Skeletal muscle satellite cell (primary cell): Measurements from ENCODE around the gene PLXNA1.

Source experiments
- H3K27me3 ChIP-seq: 2 replicates; pipeline ENCODE4 v1.7.0; 2013; ENCODE audit warnings: low read length; ENCODE audit not compliant: control insufficient read depth, insufficient read depth
- H3K36me3 ChIP-seq: 2 replicates; pipeline ENCODE4 v1.7.0; 2013; ENCODE audit warnings: mild to moderate bottlenecking, control low read depth, low read length; ENCODE audit not compliant: insufficient read depth
- H3K4me1 ChIP-seq: 2 replicates; pipeline ENCODE4 v1.7.0; 2013; ENCODE audit warnings: low read length; ENCODE audit not compliant: control insufficient read depth, insufficient read depth
- H3K4me2 ChIP-seq: 2 replicates; pipeline ENCODE4 v1.7.0; 2013; ENCODE audit warnings: mild to moderate bottlenecking, low read length
- H3K4me3 ChIP-seq: 2 replicates; pipeline ENCODE4 v1.7.0; 2013; ENCODE audit warnings: low read length
- H3K9ac ChIP-seq: 2 replicates; pipeline ENCODE4 v1.7.0; 2013; ENCODE audit warnings: mild to moderate bottlenecking, low read depth, low read length, moderate library complexity
- H3K9me3 ChIP-seq: replicated peaks from 2 replicates; pipeline ENCODE4 v1.7.0; 2013; ENCODE audit warnings: mild to moderate bottlenecking, control low read depth, low read length

The PLXNA1 gene

DNA sequence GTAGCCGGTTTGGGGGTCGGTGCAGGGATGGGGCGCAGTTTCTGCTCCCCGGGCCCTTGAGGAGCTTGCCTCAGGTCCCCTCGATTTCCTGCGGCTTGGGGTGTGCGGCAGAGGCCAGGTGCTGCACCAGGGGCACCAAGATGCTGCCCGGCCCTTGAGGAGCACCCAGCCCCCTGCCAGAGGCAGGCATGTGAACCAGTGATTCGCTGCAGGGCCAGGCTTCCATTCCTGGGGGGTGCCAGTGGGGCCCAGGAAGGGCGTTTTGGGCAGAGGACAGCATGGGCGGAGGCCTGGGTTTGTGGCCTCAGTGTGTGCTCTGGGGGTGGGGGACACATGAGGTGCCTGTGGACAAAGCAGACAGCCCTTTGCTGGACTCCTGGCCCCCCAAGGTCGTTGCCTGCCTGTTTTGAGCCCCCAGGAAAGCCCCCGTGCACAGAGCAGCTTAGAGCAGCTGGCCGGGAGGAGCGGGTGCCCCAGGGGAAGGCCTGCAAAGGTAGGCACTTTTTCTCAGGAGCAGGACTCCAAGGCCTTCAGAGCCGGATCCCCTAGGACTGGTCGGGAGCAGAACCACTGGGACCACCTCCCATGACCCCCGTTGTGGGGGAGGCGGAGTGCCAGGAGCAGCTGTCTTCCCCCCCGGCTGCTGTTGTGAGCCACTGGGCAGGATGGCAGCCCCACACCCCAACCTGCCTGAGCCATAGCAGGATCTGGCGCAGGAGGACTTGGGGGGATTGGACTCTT lies 1.6 kb downstream of the PLXNA1 start:
- Histone ChIP-seq H3K27me3 (no peaks in the 10 kb centered on the region), H3K4me3 (peak overlapping the region; percentile 85), H3K9me3 (no peaks in the 10 kb centered on the region), H3K36me3 (peaks cover 6% of the 10 kb centered on the region), H3K4me2 (peak overlapping the region; percentile 96), H3K9ac (peak overlapping the region; percentile 94), H3K4me1 (peaks cover 27% of the 10 kb centered on the region)

DNA sequence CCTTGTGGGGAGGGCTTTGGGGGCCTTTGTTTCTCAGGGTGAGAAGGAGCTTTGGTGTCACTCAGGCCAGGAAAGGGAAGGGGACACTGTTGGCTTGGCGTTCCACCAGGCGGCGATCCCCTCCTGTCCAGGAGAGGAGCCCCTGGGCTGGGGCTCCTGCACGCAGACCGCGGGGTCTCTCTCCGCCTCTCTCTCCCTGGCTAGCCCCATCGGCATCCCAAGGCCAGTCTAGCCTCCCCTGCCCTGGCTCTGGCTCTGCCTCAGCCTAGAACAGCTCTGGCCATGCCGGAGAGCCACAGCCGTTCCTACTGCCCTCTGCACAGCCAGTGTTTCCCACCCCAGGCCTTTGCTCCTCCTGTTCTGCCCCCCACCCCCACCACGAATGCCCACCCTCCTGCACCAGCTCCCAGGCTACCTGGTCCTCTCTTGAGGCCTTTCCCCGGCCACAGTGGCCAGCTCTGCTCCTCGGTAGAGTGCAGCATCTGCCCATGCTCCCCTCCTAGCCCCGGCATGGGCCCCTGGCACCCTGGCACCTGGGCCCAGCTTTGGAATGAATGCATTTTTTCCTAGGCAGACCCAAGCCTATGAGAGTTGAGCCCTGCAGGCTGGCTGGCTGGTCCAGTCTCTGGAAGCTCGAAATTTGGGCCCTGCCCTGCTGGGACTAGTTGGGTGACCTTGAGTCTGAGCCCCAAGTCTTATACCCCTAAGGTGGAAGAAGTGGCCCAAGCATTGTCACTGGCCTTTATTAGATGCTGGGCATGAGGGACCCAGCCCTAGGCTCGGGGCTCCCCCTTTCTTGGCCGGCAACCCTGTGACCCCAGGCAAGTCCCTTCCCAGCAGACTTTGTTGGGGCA lies 2.4 kb downstream of the PLXNA1 start:
- Histone ChIP-seq H3K4me1 (peaks cover 27% of the 10 kb centered on the region), H3K4me3 (peak overlapping the region; percentile 85), H3K9me3 (no peaks in the 10 kb centered on the region), H3K27me3 (no peaks in the 10 kb centered on the region), H3K36me3 (peaks cover 12% of the 10 kb centered on the region), H3K9ac (no peak overlapping the region), H3K4me2 (peak overlapping the region; percentile 96)

DNA sequence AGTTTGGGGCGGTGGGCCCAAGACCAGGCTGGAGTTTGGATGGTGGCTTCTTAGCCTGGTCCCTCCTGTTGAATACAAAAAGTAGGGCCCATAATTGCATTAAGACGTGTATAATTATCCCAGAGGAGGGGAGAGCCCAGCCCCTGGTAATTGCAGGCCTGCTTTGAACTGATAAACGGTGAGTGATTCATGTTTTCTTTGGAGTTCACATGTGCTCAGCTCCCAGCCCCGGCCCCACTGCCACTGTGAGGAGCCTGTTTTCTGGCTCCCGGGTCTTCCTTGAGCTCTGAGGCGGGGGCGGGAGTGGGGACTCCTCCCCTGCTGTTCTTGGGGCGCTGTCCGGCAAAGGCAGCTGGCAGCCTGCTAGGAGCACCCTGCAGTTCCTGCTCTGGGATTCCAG lies 3.1 kb downstream of the PLXNA1 start:
- Histone ChIP-seq H3K4me3 (no peak overlapping the region), H3K4me1 (peaks cover 27% of the 10 kb centered on the region), H3K9ac (no peak overlapping the region), H3K36me3 (peaks cover 18% of the 10 kb centered on the region), H3K27me3 (no peaks in the 10 kb centered on the region), H3K4me2 (peak overlapping the region; percentile 51), H3K9me3 (no peaks in the 10 kb centered on the region)

DNA sequence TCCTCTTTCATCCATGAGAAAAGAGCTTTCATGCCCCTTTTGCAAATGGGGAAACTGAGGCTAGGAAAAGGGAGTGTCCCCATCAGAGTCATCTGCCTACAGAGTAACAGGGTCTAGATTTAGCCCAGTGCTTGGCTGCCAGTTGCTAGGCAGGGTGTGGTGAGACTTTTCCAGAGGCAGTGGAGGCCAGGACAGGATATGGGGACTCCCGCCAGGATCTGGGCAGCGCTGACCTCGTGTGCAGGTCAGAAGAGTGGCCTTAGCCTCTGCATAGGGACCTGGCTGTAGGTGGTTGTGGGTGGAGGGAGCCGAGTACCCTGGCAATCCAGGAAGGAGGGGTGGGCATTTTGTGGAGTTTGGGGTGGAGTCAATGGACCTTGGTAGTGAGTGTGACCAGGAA lies 4.2 kb downstream of the PLXNA1 start:
- Histone ChIP-seq H3K4me1 (peaks cover 24% of the 10 kb centered on the region), H3K9ac (no peak overlapping the region), H3K9me3 (no peaks in the 10 kb centered on the region), H3K4me2 (no peak overlapping the region), H3K27me3 (no peaks in the 10 kb centered on the region), H3K36me3 (peaks cover 21% of the 10 kb centered on the region), H3K4me3 (no peak overlapping the region)

DNA sequence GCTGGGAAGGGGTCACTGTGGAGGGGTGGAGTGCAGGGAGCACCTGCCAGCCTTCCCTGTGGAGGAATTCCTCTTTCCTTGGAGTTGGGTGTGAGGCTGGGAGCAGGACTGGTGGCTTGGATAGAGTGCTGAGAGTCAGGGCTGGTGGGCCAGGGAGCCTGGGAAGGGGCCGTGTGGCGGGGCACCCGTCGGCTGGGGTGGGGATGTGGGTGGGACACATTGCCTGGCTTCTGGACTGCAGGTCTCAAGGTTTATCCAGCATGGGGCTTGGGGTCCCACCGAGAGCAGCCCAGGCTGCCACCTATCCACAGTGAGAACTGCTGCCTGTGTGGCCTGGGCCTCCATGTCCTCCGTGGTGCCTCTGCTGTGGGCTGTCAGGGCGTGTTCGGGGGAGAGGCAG lies 4.7 kb downstream of the PLXNA1 start:
- H3K4me1 ChIP-seq: peaks cover 21% of the 10 kb centered on the region
- H3K27me3 ChIP-seq: no peaks in the 10 kb centered on the region
- H3K36me3 ChIP-seq: peaks cover 21% of the 10 kb centered on the region
- H3K4me3 ChIP-seq: no peak overlapping the region
- H3K9ac ChIP-seq: no peak overlapping the region
- no peak overlapping the region for H3K4me2 ChIP-seq
- H3K9me3 ChIP-seq: no peaks in the 10 kb centered on the region

DNA sequence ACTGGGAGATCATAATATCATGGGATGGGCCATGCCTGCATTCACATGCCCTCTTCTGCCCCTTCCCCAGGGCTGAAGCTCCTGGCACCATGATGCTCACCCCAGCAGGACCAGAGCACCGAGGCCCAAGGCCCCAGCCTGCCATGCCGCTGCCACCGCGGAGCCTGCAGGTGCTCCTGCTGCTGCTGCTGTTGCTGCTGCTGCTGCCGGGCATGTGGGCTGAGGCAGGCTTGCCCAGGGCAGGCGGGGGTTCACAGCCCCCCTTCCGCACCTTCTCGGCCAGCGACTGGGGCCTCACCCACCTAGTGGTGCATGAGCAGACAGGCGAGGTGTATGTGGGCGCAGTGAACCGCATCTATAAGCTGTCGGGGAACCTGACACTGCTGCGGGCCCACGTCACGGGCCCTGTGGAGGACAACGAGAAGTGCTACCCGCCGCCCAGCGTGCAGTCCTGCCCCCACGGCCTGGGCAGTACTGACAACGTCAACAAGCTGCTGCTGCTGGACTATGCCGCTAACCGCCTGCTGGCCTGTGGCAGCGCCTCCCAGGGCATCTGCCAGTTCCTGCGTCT lies 5.6 kb downstream of the PLXNA1 start:
- no peaks in the 10 kb centered on the region for H3K27me3 ChIP-seq
- H3K9me3 ChIP-seq: no peaks in the 10 kb centered on the region
- H3K36me3 ChIP-seq: peaks cover 22% of the 10 kb centered on the region
- peaks cover 20% of the 10 kb centered on the region for H3K4me1 ChIP-seq
- no peak overlapping the region for H3K4me3 ChIP-seq
- H3K9ac ChIP-seq: no peak overlapping the region
- no peak overlapping the region for H3K4me2 ChIP-seq

DNA sequence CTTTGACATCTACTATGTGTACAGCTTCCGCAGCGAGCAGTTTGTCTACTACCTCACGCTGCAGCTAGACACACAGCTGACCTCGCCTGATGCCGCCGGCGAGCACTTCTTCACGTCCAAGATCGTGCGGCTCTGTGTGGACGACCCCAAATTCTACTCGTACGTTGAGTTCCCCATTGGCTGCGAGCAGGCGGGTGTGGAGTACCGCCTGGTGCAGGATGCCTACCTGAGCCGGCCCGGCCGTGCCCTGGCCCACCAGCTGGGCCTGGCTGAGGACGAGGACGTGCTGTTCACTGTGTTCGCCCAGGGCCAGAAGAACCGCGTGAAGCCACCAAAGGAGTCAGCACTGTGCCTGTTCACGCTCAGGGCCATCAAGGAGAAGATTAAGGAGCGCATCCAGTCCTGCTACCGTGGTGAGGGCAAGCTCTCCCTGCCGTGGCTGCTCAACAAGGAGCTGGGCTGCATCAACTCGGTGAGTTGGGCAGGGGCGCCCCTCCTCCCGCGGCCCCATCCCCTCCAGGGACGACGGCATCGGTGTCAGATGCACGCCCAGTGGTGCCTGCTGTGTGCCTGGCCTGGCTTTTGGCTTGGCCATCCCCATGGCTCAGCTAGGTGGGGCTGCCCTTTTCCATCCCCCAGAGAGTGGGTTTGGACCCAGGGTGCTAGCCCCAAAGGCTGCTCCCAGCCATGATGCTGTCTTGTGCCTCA lies 6.6 kb downstream of the PLXNA1 start:
- Histone ChIP-seq H3K4me3 (no peak overlapping the region), H3K9ac (no peak overlapping the region), H3K4me2 (no peak overlapping the region), H3K9me3 (no peaks in the 10 kb centered on the region), H3K4me1 (peaks cover 20% of the 10 kb centered on the region), H3K27me3 (no peaks in the 10 kb centered on the region), H3K36me3 (peaks cover 29% of the 10 kb centered on the region)

DNA sequence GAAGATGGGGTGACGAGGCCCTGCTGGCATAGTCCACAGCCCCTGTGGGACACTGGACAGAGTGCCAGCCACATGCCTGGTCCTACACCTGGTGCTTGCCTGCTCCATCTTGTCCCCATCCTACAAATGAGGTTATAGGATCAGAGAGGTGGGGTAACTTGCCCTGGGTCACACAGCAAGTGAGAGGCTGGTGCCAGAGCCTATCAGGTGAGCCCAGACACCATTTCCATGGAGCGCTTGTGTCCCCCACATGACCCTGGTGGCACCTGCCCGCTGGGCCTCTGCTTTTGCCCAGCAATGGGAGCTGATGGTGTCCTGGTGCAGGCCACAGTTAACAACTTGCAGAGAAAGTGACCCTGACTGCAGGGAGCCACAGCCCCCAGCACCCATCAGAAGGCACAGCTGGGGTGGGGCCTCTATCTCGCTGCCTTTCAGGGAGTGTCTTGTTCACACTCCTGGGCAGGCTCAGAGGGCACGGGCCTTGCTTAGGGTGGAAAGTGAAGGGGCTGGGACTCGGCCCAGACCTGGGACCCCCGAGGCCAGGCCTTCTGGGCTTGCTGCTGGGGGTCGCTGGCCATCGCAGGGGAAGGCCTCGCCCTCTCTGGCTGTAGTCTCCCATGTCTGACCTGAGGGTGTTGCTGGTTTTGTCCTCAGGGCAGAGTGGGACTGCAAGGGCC lies 7.2 kb downstream of the PLXNA1 start:
- no peak overlapping the region for H3K4me2 ChIP-seq
- no peak overlapping the region for H3K4me3 ChIP-seq
- H3K9me3 ChIP-seq: no peaks in the 10 kb centered on the region
- peaks cover 30% of the 10 kb centered on the region for H3K36me3 ChIP-seq
- H3K27me3 ChIP-seq: no peaks in the 10 kb centered on the region
- H3K4me1 ChIP-seq: peaks cover 20% of the 10 kb centered on the region
- no peak overlapping the region for H3K9ac ChIP-seq

DNA sequence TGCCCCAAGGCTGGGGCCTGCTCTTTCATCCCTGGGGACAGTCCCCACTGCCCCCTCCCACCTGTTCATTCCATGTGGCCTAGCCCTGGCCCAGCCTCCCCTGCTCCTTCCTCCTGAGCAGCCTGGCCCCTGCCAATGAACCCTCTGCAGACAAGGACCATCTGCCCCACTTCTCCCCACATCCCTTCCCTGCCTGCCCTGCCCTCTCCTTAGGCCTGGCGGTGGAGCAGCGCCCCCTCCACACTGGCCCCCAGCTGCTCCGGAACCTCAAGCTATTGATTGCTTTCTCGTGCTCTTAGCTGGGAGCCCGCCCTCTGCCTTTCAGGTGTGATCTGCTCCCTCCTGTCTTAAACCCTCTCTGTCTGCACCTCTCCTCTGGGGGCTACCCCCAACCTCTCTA lies 8.0 kb downstream of the PLXNA1 start:
- Histone ChIP-seq H3K4me3 (no peak overlapping the region), H3K9ac (no peak overlapping the region), H3K36me3 (peaks cover 34% of the 10 kb centered on the region), H3K27me3 (no peaks in the 10 kb centered on the region), H3K9me3 (no peaks in the 10 kb centered on the region), H3K4me1 (peaks cover 18% of the 10 kb centered on the region), H3K4me2 (no peak overlapping the region)

DNA sequence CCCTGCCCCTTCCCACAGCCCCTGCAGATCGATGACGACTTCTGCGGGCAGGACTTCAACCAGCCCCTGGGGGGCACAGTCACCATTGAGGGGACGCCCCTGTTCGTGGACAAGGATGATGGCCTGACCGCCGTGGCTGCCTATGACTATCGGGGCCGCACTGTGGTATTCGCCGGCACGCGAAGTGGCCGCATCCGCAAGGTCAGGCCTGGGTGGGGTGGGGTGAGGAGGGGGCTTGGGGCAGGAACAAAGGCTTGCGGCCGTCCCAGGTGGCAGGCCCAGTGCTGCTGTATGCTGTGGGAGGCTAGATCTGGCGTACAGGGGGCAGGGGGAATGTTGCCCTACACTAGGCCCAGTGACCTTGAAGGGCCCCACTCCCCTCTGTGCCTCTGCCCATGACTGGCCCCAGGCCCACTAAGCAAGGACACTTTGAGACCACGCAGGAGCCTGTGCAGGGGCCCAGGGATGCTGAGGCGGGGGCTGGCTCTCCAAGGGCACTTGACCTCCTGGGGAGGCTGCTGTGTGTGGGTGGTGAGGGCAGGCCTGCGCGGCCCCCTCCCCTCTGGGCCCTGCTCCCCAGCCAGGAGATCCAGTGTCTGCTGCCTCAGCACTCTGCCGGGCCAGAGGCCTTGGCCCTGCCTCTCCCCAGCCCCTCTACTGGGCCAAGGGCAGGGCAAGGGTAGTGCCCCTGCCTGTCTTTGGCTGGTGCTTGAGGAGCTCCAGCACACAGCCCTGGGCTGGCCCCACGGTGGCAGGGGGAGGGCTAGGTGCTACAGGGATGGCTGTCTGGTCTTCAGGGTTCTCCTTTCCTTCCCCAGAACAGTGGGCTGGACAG lies 8.7 kb downstream of the PLXNA1 start:
- Histone ChIP-seq H3K9me3 (no peaks in the 10 kb centered on the region), H3K9ac (no peak overlapping the region), H3K4me1 (peaks cover 18% of the 10 kb centered on the region), H3K4me3 (no peak overlapping the region), H3K36me3 (peaks cover 35% of the 10 kb centered on the region), H3K27me3 (no peaks in the 10 kb centered on the region), H3K4me2 (no peak overlapping the region)
